IgD-negative memory B cell (primary cell): ENCODE measurements around the gene LRRC10. TPM values are rescaled to one million over a fixed set of nuclear protein-coding genes. Genes with fewer than 3 reads are reported as not detected.
A peak's percentile ranks its signal among the peaks of the same experiment; 100 is the strongest.

ENCODE experiments used
- H3K27ac Mint-ChIP-seq, 3 donors: one replicate each; pipeline ENCODE4 v1.8.0; 2020 to 2022; ENCODE audit warnings: mild to moderate bottlenecking in 3 of 3, mixed read lengths in 3 of 3, moderate library complexity in 1 of 3
- H3K27me3 Mint-ChIP-seq: one replicate; pipeline ENCODE4 v1.8.0; 2021; ENCODE audit warnings: mixed read lengths
- H3K36me3 Mint-ChIP-seq: one replicate; pipeline ENCODE4 v1.8.0; 2020; ENCODE audit warnings: mild to moderate bottlenecking, mixed read lengths
- H3K4me1 Mint-ChIP-seq, 3 donors: one replicate each; pipeline ENCODE4 v1.8.0; 2020 to 2022; ENCODE audit warnings: mixed read lengths in 3 of 3, mild to moderate bottlenecking in 1 of 3
- H3K4me3 Mint-ChIP-seq, 4 donors: one replicate each; pipeline ENCODE4 v1.8.0; 2020 to 2022; ENCODE audit warnings: mild to moderate bottlenecking in 4 of 4, mixed read lengths in 4 of 4, moderate library complexity in 3 of 4
- H3K9me3 Mint-ChIP-seq, 3 donors: one replicate each; pipeline ENCODE4 v1.8.0; 2020 to 2021; ENCODE audit warnings: mixed read lengths in 3 of 3, mild to moderate bottlenecking in 1 of 3
- polyA plus RNA-seq: library from polyadenylated mRNA; unstranded; fragments of 300-500 nt; fragmentation: Illumina TruSeq; gene quantifications from one replicate; pipeline ENCODE4 v1.2.3, GENCODE V29; 2021

LRRC10 gene
- polyA plus RNA-seq, 1 donor from 2014 or later: not detected

- H3K27me3 Mint-ChIP-seq: no peaks in the 10 kb centered on the region
- H3K4me1 Mint-ChIP-seq: peaks cover 0 to 7% (median 3%) of the 10 kb centered on the region in 3 donors
- H3K4me3 Mint-ChIP-seq: no peak overlapping the region
- H3K27ac Mint-ChIP-seq: peak overlapping the region in 2 of 3 donors; percentile 2 to 63
- H3K9me3 Mint-ChIP-seq: no peaks in the 10 kb centered on the region
- H3K36me3 Mint-ChIP-seq: no peaks in the 10 kb centered on the region
Observed at GRCh38 chr12:69566603-69567002, 44.1 kb downstream of the LRRC10 start.

GRCh38 chr12:69563166-69563762 lies 47.4 kb downstream of the LRRC10 start:
- no peaks in the 10 kb centered on the region for H3K9me3 Mint-ChIP-seq
- no peaks in the 10 kb centered on the region for H3K36me3 Mint-ChIP-seq
- peak overlapping the region in 1 of 3 donors; percentile 48 for H3K27ac Mint-ChIP-seq
- no peaks in the 10 kb centered on the region for H3K27me3 Mint-ChIP-seq
- no peak overlapping the region for H3K4me3 Mint-ChIP-seq
- peaks cover 5 to 7% (median 7%) of the 10 kb centered on the region in 3 donors for H3K4me1 Mint-ChIP-seq

Other genes starting within 250 kb of the LRRC10 start
- gene FRS2, start 140.5 kb downstream of the LRRC10 start, polyA plus RNA-seq: 11.2 TPM
- 147 TPM for gene CCT2, start 25.4 kb downstream of the LRRC10 start, polyA plus RNA-seq
- not detected for gene BEST3, start 88.4 kb upstream of the LRRC10 start, polyA plus RNA-seq
- 27.1 TPM for gene RAB3IP, start 128.0 kb upstream of the LRRC10 start, polyA plus RNA-seq
- gene MYRFL, start 214.3 kb upstream of the LRRC10 start, polyA plus RNA-seq: not detected